Esophagus muscularis mucosa (tissue), 4 donors: ENCODE results near the gene TXNDC11. TPM values are rescaled to one million over a fixed set of nuclear protein-coding genes. Genes with fewer than 3 reads are reported as not detected.
A peak's percentile ranks its signal among the peaks of the same experiment; 100 is the strongest.

Source experiments
- DNase-seq: peaks from one replicate; pipeline ENCODE4 v3.0.0-alpha.2; 2017; ENCODE audit errors: extremely low spot score
- H3K27ac ChIP-seq, 4 donors: fragments of 200-600 bp; sonication (generic); replicated peaks in 1 of 4; 1 replicate in 3 of 4; 2 replicates in 1 of 4; pipeline ENCODE4 v1.5.1; 2016 to 2019; ENCODE audit warnings: mild to moderate bottlenecking in 1 of 4
- H3K27me3 ChIP-seq, 4 donors: fragments of 200-600 bp; sonication (generic); one replicate each; pipeline versions ENCODE4 v1.5.1 to v1.6.0; 2016 to 2019
- H3K36me3 ChIP-seq, 4 donors: fragments of 200-600 bp; sonication (generic); one replicate each; pipeline ENCODE4 v1.5.1; 2016 to 2019
- H3K4me1 ChIP-seq, 4 donors: fragments of 200-600 bp; sonication (generic); one replicate each; pipeline ENCODE4 v1.5.1; 2016 to 2019
- H3K4me3 ChIP-seq, 4 donors: fragments of 200-600 bp; sonication (generic); 1 replicate in 2 of 4; 2 replicates in 2 of 4; pipeline ENCODE4 v1.5.1; 2016 to 2019; ENCODE audit warnings: mild to moderate bottlenecking in 4 of 4, moderate library complexity in 1 of 4
- H3K9me3 ChIP-seq, 4 donors: fragments of 200-600 bp; sonication (generic); 1 replicate in 3 of 4; 2 replicates in 1 of 4; pipeline ENCODE4 v1.5.1; 2016 to 2019
- CTCF ChIP-seq, 3 experiments: fragments of 200-600 bp in 2 of 3; fragments of 450-650 bp in 1 of 3; sonication (generic) in 2 of 3; IDR thresholded peaks; one replicate each; pipeline ENCODE4 v1.5.1; 2017 to 2019; ENCODE audit warnings: antibody characterized with exemption in 3 of 3, mild to moderate bottlenecking in 2 of 3, moderate library complexity in 1 of 3
- EP300 ChIP-seq: sonication (generic); formaldehyde crosslinking; IDR thresholded peaks from one replicate; pipeline ENCODE4 v1.6.1; 2017; ENCODE audit warnings: antibody characterized with exemption
- POLR2A ChIP-seq: fragments of 450-650 bp; IDR thresholded peaks from one replicate; pipeline ENCODE4 v1.6.1; 2017; ENCODE audit warnings: antibody characterized with exemption, moderate library complexity, mild to moderate bottlenecking, low read depth
- POLR2AphosphoS5 ChIP-seq, 2 donors: sonication (generic); formaldehyde crosslinking; IDR thresholded peaks; one replicate each; pipeline ENCODE4 v1.6.1; 2017; ENCODE audit warnings: antibody characterized with exemption in 2 of 2
- WGBS: methylation state at CpG from one replicate; pipeline ENCODE4 v1.1.5; 2018; 5-methylcytosine and 5-hydroxymethylcytosine counted together
- intact Hi-C: fragments of 100-400 bp; cut with DNase I; formaldehyde crosslinking; loops from one replicate; pipeline ENCODE4 v1.15.1; 2023
- total RNA-seq, 4 donors: library from RNA; depleted of rRNA; stranded (reverse); fragments of >200 nt; gene quantifications; one replicate each; pipeline versions ENCODE4 v1.1.0 to v1.2.1, GENCODE V29; 2016

The TXNDC11 gene
- total RNA-seq, 4 donors from 2014 or later: 32.4 to 47.2 (median 38.2) TPM

- DNase-seq: no peak
- intact Hi-C loops: loop anchor here (10.0 kb wide), 1 partner anchor 723 kb away; the partner anchor contains the start of genes CLEC16A and DEXI
- Histone ChIP-seq H3K27ac (peak overlapping the region; percentile 71 to 77 (median 74)), H3K36me3 (no peaks in the 10 kb centered on the region), H3K9me3 (no peaks in the 10 kb centered on the region), H3K27me3 (no peaks in the 10 kb centered on the region), H3K4me1 (peaks cover 42 to 46% (median 43%) of the 10 kb centered on the region in 4 donors), H3K4me3 (peak overlapping the region; percentile 53 to 98 (median 65))
- no peak for TF ChIP-seq POLR2AphosphoS5 (IDR thresholded peaks at IDR 0.05)
- no peak for TF ChIP-seq POLR2A
- TF ChIP-seq CTCF (IDR thresholded peaks at IDR 0.05): no peak
- WGBS: 84% methylated on average over 11 of the region's 11 CpGs
Measured at GRCh38 chr16:11667221-11667823, 75.3 kb downstream of the TXNDC11 start.

GRCh38 chr16:11666103-11667055 is 76.3 kb downstream of the TXNDC11 start:
- 90% methylated on average over 12 of the region's 14 CpGs for WGBS
- no peak for TF ChIP-seq POLR2A
- no peak for TF ChIP-seq POLR2AphosphoS5 (IDR thresholded peaks at IDR 0.05)
- TF ChIP-seq EP300: no peak
- no peak for TF ChIP-seq CTCF (IDR thresholded peaks at IDR 0.05)
- Histone ChIP-seq H3K27me3 (no peaks in the 10 kb centered on the region), H3K9me3 (no peaks in the 10 kb centered on the region), H3K4me1 (peaks cover 32 to 37% (median 33%) of the 10 kb centered on the region in 4 donors), H3K36me3 (no peaks in the 10 kb centered on the region), H3K27ac (peak overlapping the region in 2 of 4 donors; percentile 73 to 75), H3K4me3 (no peak overlapping the region)
- intact Hi-C loops: loop anchor here (10.0 kb wide), 1 partner anchor 722 kb away; the partner anchor contains the start of genes CLEC16A and DEXI
- no peak for DNase-seq

- 73% methylated on average over 5 of the region's 11 CpGs for WGBS
- H3K4me1 ChIP-seq: peaks cover 19 to 24% (median 20%) of the 10 kb centered on the region in 4 donors
- no peaks in the 10 kb centered on the region for H3K9me3 ChIP-seq
- DNase-seq: no peak
- no peaks in the 10 kb centered on the region for H3K36me3 ChIP-seq
- H3K27ac ChIP-seq: no peak overlapping the region
- H3K4me3 ChIP-seq: no peak overlapping the region
- intact Hi-C loops: loop anchor here (10.0 kb wide), 1 partner anchor 720 kb away; the partner anchor contains the start of genes CLEC16A and DEXI
- no peaks in the 10 kb centered on the region for H3K27me3 ChIP-seq
- TF ChIP-seq POLR2AphosphoS5 (IDR thresholded peaks at IDR 0.05) (no peak), EP300 (no peak), CTCF (IDR thresholded peaks at IDR 0.05) (no peak), POLR2A (no peak)
Measured at GRCh38 chr16:11665071-11665491, 77.6 kb downstream of the TXNDC11 start.

DNA sequence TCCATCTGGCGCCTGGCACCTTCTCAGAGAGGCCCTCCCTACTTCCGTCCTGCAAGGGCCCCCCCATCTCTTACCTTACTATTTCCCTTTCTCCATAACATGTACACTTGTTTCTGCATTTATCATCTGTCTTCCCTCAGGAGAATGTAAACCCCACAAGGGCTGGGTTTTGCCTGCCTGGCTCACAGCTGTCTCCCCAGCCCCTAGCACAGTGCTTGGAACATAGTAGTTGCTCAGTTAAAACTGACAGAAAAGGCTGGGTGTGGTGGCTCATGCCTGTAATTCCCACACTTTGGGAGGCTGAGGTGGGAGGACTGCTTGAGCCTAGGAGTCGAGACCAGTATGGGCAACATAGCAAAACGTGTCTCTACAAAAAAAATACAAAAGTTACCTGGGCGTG is 80.1 kb downstream of the TXNDC11 start:
- DNase-seq: no peak
- Histone ChIP-seq H3K36me3 (no peaks in the 10 kb centered on the region), H3K4me3 (no peak overlapping the region), H3K4me1 (peaks cover 3 to 8% (median 4%) of the 10 kb centered on the region in 4 donors), H3K27me3 (no peaks in the 10 kb centered on the region), H3K9me3 (no peaks in the 10 kb centered on the region), H3K27ac (no peak overlapping the region)
- TF ChIP-seq POLR2A (no peak), EP300 (no peak), CTCF (IDR thresholded peaks at IDR 0.05) (no peak), POLR2AphosphoS5 (IDR thresholded peaks at IDR 0.05) (no peak)
- 91% methylated on average over 5 of the region's 5 CpGs for WGBS
- intact Hi-C loops: loop anchor here (10.0 kb wide), 1 partner anchor 718 kb away; the partner anchor contains the start of genes CLEC16A and DEXI
